Duodenal mucosa (tissue), 2 donors: ENCODE results near the gene SLC66A2.

Source experiments
- H3K27ac ChIP-seq: one replicate; pipeline ENCODE4 v1.7.0; 2013; ENCODE audit warnings: low read depth, low read length
- H3K27me3 ChIP-seq, 2 donors: one replicate each; pipeline ENCODE4 v1.7.0; 2013; ENCODE audit warnings: low read length in 2 of 2, control low read depth in 1 of 2; ENCODE audit not compliant: insufficient read depth in 2 of 2, control insufficient read depth in 1 of 2
- H3K36me3 ChIP-seq, 2 donors: one replicate each; pipeline ENCODE4 v1.7.0; 2013; ENCODE audit warnings: low read length in 2 of 2, control low read depth in 1 of 2; ENCODE audit not compliant: insufficient read depth in 2 of 2, control insufficient read depth in 1 of 2
- H3K4me1 ChIP-seq, 2 donors: one replicate each; pipeline ENCODE4 v1.7.0; 2013; ENCODE audit warnings: low read length in 2 of 2, control low read depth in 1 of 2; ENCODE audit not compliant: insufficient read depth in 2 of 2, control insufficient read depth in 1 of 2
- H3K4me3 ChIP-seq, 2 donors: one replicate each; pipeline ENCODE4 v1.7.0; 2013; ENCODE audit warnings: low read length in 2 of 2, low read depth in 1 of 2
- H3K9ac ChIP-seq, 2 donors: one replicate each; pipeline ENCODE4 v1.7.0; 2013; ENCODE audit warnings: low read length in 2 of 2, low read depth in 1 of 2
- H3K9me3 ChIP-seq, 2 donors: one replicate each; pipeline ENCODE4 v1.7.0; 2013; ENCODE audit warnings: low read length in 2 of 2, control low read depth in 1 of 2; ENCODE audit not compliant: control insufficient read depth in 1 of 2

Gene SLC66A2

DNA sequence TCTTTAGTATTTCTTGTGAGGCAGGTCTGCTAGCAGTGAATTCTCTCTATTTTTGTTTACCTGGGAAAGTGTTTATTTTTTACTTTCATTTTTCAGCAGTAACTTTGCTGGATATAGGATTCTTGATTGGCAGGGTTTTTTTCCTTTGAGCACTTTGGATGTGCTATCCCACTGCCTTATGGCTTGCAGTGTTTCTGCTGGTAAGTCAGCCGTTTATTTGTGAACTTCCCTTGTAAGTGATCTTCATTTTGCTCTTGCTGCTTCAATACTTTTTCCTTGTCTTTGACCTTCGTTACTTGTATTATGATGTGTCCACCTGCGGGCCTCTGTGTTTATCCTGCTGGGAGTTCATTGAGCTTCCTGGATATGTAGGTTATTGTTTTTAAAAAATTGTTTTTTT is 54.7 kb downstream of the SLC66A2 start:
- peaks cover 61 to 63% of the 10 kb centered on the region in 2 donors for H3K9me3 ChIP-seq
- no peak overlapping the region for H3K27ac ChIP-seq
- no peaks in the 10 kb centered on the region for H3K27me3 ChIP-seq
- no peak overlapping the region for H3K9ac ChIP-seq
- H3K36me3 ChIP-seq = no peaks in the 10 kb centered on the region
- no peaks in the 10 kb centered on the region for H3K4me1 ChIP-seq
- no peak overlapping the region for H3K4me3 ChIP-seq

DNA sequence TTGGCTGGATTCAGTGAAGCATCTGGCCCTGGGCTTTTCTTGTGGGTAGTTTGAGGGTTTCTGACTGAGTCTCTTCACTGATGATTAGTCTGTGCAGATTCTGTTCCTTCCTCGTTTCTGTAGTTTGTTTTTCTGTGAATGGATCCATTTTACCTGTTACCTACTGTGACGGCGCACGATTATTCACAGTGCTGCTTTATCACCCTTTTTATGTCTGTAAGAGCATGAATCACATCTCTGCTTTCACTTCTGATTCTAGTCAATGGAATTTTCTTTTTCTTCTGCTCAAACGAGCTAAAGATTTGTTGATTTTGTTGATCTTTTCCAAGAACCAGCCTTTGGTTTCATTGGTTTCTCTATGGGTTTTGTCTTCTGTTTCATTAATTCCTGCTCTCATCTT is 60.8 kb downstream of the SLC66A2 start:
- Histone ChIP-seq H3K36me3 (no peaks in the 10 kb centered on the region), H3K27ac (no peak overlapping the region), H3K4me3 (peak overlapping the region in 1 of 2 donors; percentile 3), H3K9me3 (peaks cover 58 to 74% of the 10 kb centered on the region in 2 donors), H3K27me3 (no peaks in the 10 kb centered on the region), H3K4me1 (no peaks in the 10 kb centered on the region), H3K9ac (no peak overlapping the region)

DNA sequence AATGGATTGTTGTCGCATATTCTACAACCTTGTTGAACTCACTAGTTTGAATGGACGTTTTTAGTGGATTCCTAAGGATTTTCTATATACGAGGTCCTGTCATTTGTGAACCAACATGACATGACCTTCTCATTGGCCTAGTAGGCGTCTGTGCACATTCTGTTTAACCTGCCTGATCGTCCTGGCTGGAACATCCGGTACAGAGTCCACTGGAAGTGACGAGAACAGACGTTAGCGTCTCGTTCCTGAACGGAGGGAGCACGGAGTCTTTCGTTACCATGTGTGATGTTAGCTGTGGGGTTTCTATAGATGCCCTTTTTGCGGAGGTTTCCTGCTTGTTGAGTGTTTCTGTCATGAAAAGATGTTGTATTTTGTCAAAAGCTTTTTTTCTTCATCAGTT is 61.9 kb downstream of the SLC66A2 start:
- H3K36me3 ChIP-seq = no peaks in the 10 kb centered on the region
- peaks cover 52 to 63% of the 10 kb centered on the region in 2 donors for H3K9me3 ChIP-seq
- no peaks in the 10 kb centered on the region for H3K27me3 ChIP-seq
- no peak overlapping the region for H3K4me3 ChIP-seq
- H3K9ac ChIP-seq = no peak overlapping the region
- no peaks in the 10 kb centered on the region for H3K4me1 ChIP-seq
- H3K27ac ChIP-seq = no peak overlapping the region

DNA sequence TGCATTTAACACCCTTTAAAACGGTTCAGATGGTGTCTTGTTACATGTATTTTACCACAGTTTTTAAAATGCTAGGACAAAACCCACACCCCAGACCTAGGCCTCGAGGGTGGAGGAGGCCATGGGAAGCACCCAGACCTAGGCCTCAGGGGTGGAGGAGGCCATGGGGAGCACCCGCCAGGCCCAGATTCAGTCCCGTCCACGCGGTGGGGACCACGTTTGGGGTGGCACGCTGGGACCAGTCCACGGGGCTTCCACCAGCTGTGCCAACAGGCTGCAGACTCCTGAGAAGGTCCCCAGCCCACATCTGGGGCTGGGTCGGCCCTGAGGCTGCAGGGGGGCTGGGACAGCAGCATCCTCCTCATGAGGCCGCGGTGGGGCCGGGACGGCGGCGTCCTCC is 63.4 kb downstream of the SLC66A2 start:
- H3K27me3 ChIP-seq = no peaks in the 10 kb centered on the region
- H3K9me3 ChIP-seq = peaks cover 41 to 48% of the 10 kb centered on the region in 2 donors
- no peak overlapping the region for H3K9ac ChIP-seq
- no peak overlapping the region for H3K27ac ChIP-seq
- no peaks in the 10 kb centered on the region for H3K36me3 ChIP-seq
- H3K4me3 ChIP-seq = no peak overlapping the region
- no peaks in the 10 kb centered on the region for H3K4me1 ChIP-seq

DNA sequence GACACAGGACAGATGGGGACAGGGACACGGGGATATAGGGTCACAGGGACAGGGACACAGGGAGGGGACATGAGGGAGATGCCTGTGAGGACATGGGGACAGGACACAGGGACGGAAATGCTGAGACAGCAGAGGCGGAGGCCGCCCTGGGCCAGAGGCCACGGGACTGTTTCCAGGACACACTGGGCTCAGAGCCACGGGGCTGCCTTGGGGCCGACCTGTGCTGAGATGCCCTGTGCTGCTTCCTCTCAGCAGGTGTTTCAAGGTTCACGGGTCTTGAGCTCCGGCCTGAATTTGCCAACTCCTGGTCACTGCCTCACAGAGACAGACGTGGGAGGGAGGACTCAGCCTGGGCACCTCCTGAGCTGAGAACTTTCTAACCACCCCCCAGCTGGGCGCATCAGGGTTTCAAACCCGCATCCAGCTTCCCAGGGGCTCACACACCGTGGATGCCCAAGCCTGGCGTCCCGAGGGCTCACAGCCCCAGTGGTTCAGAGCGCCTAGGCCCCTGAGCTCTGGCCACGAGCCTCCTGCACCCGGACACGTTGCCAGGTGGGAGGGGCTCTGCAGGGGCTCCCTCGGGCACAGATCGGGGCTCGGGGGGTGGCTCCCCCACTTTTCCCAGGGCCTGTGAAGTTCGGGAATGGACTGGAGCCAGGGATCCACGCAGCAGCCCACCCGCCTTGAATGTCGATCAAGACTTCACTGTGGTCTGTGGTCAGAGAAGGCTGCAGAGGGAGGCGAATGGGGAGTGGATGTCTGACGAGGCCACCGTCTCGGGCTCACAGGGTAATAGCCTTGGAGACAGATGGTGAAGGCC is 64.1 kb downstream of the SLC66A2 start:
- Histone ChIP-seq H3K27me3 (no peaks in the 10 kb centered on the region), H3K4me1 (no peaks in the 10 kb centered on the region), H3K27ac (no peak overlapping the region), H3K4me3 (no peak overlapping the region), H3K9me3 (peaks cover 36 to 41% of the 10 kb centered on the region in 2 donors), H3K36me3 (no peaks in the 10 kb centered on the region), H3K9ac (no peak overlapping the region)

DNA sequence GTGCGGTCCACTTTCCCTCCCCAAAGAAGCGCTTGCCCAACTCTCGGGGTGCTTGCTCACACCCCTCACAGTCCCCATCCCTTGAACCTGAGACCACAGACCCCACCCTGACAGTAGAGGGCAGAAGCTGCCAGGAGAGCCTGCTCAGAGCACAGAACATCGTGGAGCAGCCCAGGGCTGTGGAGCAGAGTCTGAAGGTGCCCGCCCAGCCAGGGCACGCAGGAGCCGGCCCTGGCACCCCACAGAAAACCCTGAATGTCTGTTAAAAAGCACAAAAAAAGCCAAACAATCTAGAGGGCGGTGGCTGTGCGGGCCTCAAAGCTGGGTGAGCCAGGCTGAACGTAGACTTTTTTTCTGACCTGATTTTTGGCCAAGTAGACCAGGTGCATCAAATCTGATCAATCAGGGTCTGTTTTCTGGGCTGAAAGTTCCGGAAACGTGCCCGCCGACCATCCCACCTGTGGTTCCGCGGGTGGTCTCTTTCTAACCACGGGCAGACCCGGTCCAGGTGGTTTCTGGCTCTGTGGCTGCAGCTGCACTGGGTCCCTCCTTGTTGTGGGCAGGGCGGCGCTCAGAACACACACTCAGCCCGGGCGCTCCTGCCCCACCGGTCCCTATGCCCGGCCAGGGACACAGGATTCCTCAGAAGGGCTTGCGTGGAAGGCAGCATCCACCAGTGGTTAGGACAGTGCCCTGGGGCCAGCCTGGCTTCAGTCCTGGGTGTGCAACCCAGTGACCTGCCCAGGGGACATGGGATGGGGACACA is 66.3 kb downstream of the SLC66A2 start:
- Histone ChIP-seq H3K27ac (no peak overlapping the region), H3K27me3 (no peaks in the 10 kb centered on the region), H3K4me1 (no peaks in the 10 kb centered on the region), H3K4me3 (no peak overlapping the region), H3K9ac (no peak overlapping the region), H3K9me3 (peaks cover 21 to 24% of the 10 kb centered on the region in 2 donors), H3K36me3 (no peaks in the 10 kb centered on the region)

DNA sequence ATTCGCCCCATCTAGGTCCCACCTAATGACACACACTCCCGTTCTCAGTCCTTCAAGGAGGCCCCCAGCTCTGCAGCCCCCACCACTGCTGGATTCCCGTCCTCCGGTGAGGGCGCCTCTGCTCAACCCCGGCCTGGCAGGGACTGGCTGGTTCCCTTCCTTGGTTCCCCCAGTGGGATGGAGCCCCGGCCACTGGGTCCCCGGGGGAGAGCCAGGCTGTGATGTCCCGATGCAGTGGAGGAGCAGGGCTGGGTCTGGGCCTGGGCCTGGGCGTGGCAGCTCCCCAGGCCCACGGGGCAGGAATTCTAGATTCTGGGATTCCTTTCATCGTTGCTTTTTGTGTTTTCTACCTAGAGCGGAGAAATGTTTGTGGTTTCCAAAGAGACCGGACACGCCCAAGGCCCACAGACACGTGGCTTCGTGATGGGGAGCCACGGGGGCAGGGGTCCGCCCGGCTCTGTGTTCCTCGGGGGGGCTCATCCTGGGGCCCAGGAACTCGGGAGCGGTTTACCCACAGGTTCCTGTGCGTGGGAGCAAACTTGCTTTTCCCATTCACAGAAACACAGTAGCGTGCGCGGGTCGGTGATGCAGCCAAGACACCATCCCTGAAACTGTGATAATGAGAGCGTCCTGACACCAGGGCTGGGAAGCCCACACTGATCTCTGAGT is 67.0 kb downstream of the SLC66A2 start:
- Histone ChIP-seq H3K9me3 (peaks cover 15 to 17% of the 10 kb centered on the region in 2 donors), H3K4me3 (no peak overlapping the region), H3K36me3 (no peaks in the 10 kb centered on the region), H3K27ac (no peak overlapping the region), H3K9ac (no peak overlapping the region), H3K4me1 (no peaks in the 10 kb centered on the region), H3K27me3 (no peaks in the 10 kb centered on the region)

DNA sequence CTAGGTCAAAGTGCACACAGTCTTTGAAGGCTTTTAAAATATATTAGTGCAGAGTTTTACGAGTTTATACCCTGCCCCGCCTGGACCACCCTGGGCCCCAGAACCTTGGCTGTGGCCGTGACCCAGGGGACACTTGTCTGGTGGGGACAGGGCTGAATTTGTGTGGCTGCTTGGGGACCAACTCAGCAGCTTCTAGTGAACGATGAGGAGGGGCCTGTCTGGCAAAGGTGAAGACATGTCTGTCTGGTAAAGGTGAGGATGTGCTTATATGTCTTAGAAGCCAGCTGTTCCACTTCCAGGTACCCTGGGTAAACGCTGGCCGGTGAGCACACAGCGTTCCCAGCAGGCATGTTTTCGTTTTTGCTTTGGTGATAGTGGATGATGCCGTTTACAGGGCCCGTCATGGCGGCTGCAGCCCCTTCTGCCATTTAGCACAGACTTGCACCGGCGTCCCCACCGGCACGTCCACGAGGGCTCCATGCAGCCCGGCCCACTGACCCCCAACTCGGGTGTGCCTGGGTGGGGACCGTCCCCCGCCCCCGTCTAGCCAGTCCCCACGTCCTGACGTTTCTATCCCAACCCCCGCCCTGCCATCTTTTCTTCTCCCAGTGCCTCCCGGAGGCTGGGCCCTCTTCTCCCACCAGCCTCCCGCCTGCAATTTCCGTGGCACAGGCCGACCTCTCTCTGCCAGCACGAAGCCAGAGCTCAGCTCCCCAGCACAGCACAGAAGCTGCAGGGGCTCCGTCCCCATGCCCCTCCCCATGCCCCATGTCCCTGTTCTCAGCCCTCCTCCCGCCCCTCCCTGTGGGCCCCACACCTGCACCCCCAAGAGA is 67.8 kb downstream of the SLC66A2 start:
- Histone ChIP-seq H3K27ac (no peak overlapping the region), H3K4me1 (no peaks in the 10 kb centered on the region), H3K27me3 (no peaks in the 10 kb centered on the region), H3K9me3 (peaks cover 10 to 12% of the 10 kb centered on the region in 2 donors), H3K36me3 (no peaks in the 10 kb centered on the region), H3K4me3 (no peak overlapping the region), H3K9ac (no peak overlapping the region)

DNA sequence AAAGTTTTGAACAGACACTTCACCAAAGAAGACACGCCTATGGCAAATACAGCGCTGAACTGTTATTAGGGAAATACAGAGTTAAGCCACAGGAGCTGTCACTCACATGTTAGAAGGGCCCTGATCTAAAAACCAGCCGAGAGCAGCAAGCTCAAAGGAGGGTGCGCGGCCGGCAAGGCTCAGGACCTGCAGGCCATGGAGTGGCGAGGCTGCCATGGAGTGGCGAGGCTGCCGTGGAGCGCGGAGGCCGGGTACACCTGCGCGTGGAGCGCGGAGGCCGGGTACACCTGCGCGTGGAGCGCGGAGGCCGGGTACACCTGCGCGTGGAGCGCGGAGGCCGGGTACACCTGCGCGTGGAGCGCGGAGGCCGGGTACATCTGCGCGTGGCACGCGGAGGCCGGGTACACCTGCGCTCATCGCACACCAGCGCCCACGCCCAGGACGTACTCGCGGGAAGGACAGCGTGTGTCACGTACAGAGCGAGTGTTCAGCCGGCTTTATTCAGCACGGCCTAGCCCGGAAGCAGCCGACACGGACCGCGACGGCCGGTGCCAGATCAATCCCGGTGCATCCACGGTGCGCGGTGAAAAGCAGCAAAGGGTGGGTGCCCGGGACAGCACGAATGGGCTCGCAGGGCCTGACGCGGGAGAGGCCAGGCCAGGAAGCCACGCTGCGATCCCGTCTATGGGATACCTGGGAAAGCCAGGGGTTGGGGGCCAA is 68.8 kb downstream of the SLC66A2 start:
- H3K9me3 ChIP-seq = peaks cover 3 to 13% of the 10 kb centered on the region in 2 donors
- no peak overlapping the region for H3K4me3 ChIP-seq
- H3K4me1 ChIP-seq = no peaks in the 10 kb centered on the region
- no peaks in the 10 kb centered on the region for H3K27me3 ChIP-seq
- H3K27ac ChIP-seq = no peak overlapping the region
- H3K36me3 ChIP-seq = no peaks in the 10 kb centered on the region
- H3K9ac ChIP-seq = no peak overlapping the region
